ENCODE data around the gene ELN. TPM values are rescaled to one million over a fixed set of nuclear protein-coding genes. Genes with fewer than 3 reads are reported as not detected.

Gene ELN
- total and polyA plus RNA-seq, 2 of the 4 experiments (the other 2 are of a cell fraction) = 2.2 to 14.3 TPM

DNA sequence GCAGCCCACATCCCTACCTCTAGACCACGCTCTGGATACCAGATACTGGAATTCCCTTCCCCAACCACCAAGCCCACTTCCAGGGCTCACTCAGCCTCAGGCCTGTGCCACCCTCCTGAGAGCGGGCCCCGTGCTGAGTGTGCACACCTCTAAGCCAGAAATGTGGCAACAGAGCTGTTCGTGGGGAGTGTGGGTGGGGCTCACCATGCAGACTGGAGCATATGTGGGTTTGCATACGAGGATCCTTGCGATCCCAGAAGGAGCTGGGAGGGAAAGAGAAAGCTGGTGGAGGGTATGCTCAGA, 42.6 kb downstream of the ELN start:
- CTCF ChIA-PET = interaction anchor here (0.5 to 1.4 kb wide), 2 partner anchors 133 to 484 kb away, joined by 3 to 5 read pairs; no protein-coding TSS in a partner anchor
- POLR2A ChIA-PET (ENCODE audit: unreplicated experiment) = no interaction called here

More for the DNA sequence above, 42.6 kb downstream of the ELN start:
- BruUV-seq (replicated peaks) = no TSS peak
- no peak overlapping the region for H3K4me2 ChIP-seq (ENCODE audit: low read depth, low read length)
- no peak for DNase-seq
- no peak overlapping the region for H2AK5ac ChIP-seq (ENCODE audit: low read depth, low read length)
- H4K5ac ChIP-seq (ENCODE audit: low read depth, low read length) = no peak overlapping the region
- H3K18ac ChIP-seq (ENCODE audit: low read depth, low read length) = no peak overlapping the region
- no peak overlapping the region for H3K4me3 ChIP-seq (ENCODE audit: insufficient read depth, low read depth, low read length)
- H3K14ac ChIP-seq (replicated peaks; ENCODE audit: low read depth, low read length) = no peak overlapping the region
- TF ChIP-seq, protein P1, sequence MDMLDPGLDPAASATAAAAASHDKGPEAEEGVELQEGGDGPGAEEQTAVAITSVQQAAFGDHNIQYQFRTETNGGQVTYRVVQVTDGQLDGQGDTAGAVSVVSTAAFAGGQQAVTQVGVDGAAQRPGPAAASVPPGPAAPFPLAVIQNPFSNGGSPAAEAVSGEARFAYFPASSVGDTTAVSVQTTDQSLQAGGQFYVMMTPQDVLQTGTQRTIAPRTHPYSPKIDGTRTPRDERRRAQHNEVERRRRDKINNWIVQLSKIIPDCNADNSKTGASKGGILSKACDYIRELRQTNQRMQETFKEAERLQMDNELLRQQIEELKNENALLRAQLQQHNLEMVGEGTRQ (IDR thresholded peaks at IDR 0.05; ENCODE audit: low read depth, low read length) = no peak
- in situ Hi-C loops (cut with MboI; ENCODE audit: low sequenced_read_pairs) (loop anchor here (5.0 kb wide), 1 partner anchor 327 kb away; no protein-coding TSS in a partner anchor), intact Hi-C loops (cut with micrococcal nuclease) (no loop called here), dilution Hi-C loops (cut with HindIII; ENCODE audit: low sequenced_read_pairs, unreplicated experiment) (no loop called here)
- no peaks in the 10 kb centered on the region for H3K27me3 ChIP-seq (ENCODE audit: control insufficient read depth, insufficient read depth, low read length)
- no peak overlapping the region for H3K4ac ChIP-seq (ENCODE audit: low read depth, low read length)
- H3K9me3 ChIP-seq (ENCODE audit: control insufficient read depth, insufficient read depth, low read length) = no peaks in the 10 kb centered on the region
- no peaks in the 10 kb centered on the region for H3K36me3 ChIP-seq (ENCODE audit: control insufficient read depth, insufficient read depth, low read length)
- WGBS, 2 experiments (ENCODE audit: extremely low coverage in 2 of 2, insufficient read length in 1 of 2) = no CpG with 5 or more reads among the region's 6 CpGs
- no peak overlapping the region for H2BK120ac ChIP-seq (ENCODE audit: low read depth, low read length)
- H3K56ac ChIP-seq (ENCODE audit: extremely low read depth, insufficient read depth, low read length) = no peak overlapping the region
- H3K9ac ChIP-seq (ENCODE audit: low read depth, low read length) = no peak overlapping the region
- peak overlapping the region; percentile 51 for H2AFZ ChIP-seq (replicated peaks; ENCODE audit: low read length, poor library complexity)
- H3K27ac ChIP-seq (ENCODE audit: insufficient read depth, low read length) = no peak overlapping the region
- H3K9me1 ChIP-seq (ENCODE audit: insufficient read depth, low read length) = no peaks in the 10 kb centered on the region
- no peak overlapping the region for H2BK15ac ChIP-seq (ENCODE audit: low read depth, low read length)
- H4K20me1 ChIP-seq (ENCODE audit: insufficient read depth, low read length) = no peaks in the 10 kb centered on the region
- peak overlapping the region; percentile 90 for H2AK9ac ChIP-seq (replicated peaks; ENCODE audit: low read depth, low read length, poor library complexity)
- ATAC-seq (ENCODE audit: low read depth) = no peak
- no peak overlapping the region for H2BK20ac ChIP-seq (ENCODE audit: low read depth, low read length)
- no peaks in the 10 kb centered on the region for H3K79me1 ChIP-seq (ENCODE audit: low read depth in 1 of 2, low read length in 2 of 2)
- no peak overlapping the region for H2BK5ac ChIP-seq (ENCODE audit: low read depth, low read length, poor library complexity, severe bottlenecking)
- no peak overlapping the region for H3K23ac ChIP-seq (ENCODE audit: low read depth, low read length)
- H4K8ac ChIP-seq (ENCODE audit: low read depth in 2 of 2, low read length in 2 of 2) = no peak overlapping the region
- H4K91ac ChIP-seq (ENCODE audit: insufficient read depth, low read depth, low read length) = no peak overlapping the region
- H3K4me1 ChIP-seq (ENCODE audit: control insufficient read depth, insufficient read depth, low read length) = no peaks in the 10 kb centered on the region

All from IMR-90 (cell line).